ENCODE data around the gene SPG11. TPM values are rescaled to one million over a fixed set of nuclear protein-coding genes. Genes with fewer than 3 reads are reported as not detected.

SPG11 gene
- total RNA-seq, 4 donors from 2014 or later = 85.9 to 108 (median 103) TPM

- TF ChIP-seq, protein P1, sequence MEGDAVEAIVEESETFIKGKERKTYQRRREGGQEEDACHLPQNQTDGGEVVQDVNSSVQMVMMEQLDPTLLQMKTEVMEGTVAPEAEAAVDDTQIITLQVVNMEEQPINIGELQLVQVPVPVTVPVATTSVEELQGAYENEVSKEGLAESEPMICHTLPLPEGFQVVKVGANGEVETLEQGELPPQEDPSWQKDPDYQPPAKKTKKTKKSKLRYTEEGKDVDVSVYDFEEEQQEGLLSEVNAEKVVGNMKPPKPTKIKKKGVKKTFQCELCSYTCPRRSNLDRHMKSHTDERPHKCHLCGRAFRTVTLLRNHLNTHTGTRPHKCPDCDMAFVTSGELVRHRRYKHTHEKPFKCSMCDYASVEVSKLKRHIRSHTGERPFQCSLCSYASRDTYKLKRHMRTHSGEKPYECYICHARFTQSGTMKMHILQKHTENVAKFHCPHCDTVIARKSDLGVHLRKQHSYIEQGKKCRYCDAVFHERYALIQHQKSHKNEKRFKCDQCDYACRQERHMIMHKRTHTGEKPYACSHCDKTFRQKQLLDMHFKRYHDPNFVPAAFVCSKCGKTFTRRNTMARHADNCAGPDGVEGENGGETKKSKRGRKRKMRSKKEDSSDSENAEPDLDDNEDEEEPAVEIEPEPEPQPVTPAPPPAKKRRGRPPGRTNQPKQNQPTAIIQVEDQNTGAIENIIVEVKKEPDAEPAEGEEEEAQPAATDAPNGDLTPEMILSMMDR (IDR thresholded peaks at IDR 0.05; ENCODE audit: low read depth) = no peak
Observed at GRCh38 chr15:44706401-44706800, 42.9 kb upstream of the SPG11 start.

- TF ChIP-seq, protein P1 (IDR thresholded peaks at IDR 0.05; ENCODE audit: low read depth) = no peak
Observed at GRCh38 chr15:44705986-44706385, 42.5 kb upstream of the SPG11 start.

- TF ChIP-seq, protein P1 (IDR thresholded peaks at IDR 0.05; ENCODE audit: low read depth) = no peak
Observed at GRCh38 chr15:44698641-44699040, 35.2 kb upstream of the SPG11 start.

DNA sequence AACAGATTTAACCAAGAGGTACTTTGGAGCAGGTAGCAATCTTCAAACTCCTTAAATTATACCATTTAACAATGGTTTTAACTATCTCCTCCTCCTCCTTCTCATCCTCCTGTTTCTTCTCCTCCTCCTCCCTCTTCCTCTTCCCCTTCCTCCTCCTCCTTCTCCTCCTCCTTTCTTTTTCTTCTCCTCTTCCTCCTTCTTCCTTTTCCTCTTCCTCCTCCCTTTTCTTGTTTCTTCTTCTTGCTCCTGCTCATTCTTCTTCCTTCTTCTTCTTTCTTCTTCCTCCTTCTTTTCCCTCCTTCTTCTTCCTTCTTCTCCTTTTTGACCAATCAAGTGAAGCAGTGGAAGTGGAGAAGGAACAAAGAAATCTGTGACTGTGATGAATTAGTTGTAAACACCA, 33.6 kb upstream of the SPG11 start:
- TF ChIP-seq, protein P1 (IDR thresholded peaks at IDR 0.05; ENCODE audit: low read depth) = no peak

DNA sequence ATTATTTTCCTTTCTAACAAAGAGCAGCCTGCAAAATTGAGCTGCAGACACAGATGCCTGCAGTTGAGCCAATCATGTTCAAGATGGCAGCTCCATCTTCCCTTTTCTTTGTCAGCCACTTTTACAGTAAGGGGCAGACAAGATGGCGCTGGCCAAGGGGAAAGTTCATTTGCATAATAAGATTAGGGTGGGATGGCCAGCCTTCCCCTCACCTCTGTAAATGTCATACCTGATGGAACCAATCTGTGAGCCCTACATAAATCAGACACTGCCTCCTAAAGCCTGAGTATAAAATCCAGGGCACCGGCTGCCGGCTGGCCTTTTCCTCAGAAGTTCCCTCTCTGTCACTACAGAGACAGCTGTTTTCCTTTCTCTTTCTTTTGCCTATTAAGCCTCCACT, 31.8 kb upstream of the SPG11 start:
- TF ChIP-seq, protein P1 (IDR thresholded peaks at IDR 0.05; ENCODE audit: low read depth) = no peak

DNA sequence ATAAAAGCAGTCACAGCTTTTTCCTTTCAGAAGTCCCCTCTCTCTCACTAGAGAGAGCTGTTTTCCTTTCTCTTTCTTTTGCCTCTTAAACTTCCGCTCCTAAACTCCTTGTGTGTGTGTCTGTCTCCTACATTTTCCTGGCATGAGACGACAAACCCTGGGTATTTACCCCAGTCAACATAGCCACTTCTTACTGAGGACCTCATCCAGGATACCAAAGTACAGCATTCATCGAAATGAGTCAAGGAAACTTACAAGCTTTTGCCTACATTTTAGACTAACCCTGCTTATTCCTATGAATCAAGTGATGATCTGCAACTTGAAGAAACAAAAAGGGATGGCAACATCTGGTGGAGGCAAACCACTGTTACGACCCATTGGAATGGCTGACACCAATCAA, 31.0 kb upstream of the SPG11 start:
- TF ChIP-seq, protein P1 (IDR thresholded peaks at IDR 0.05; ENCODE audit: low read depth) = no peak

- TF ChIP-seq, protein P1 (IDR thresholded peaks at IDR 0.05; ENCODE audit: low read depth) = no peak
Observed at GRCh38 chr15:44692659-44693058, 29.2 kb upstream of the SPG11 start.

Data from subcutaneous adipose tissue (tissue), 4 donors.